PC-9 (cell line): ENCODE results near the gene MYCN.

ENCODE experiments used
- CTCF ChIP-seq: fragments of 200-600 bp; sonication (generic); conservative IDR thresholded peaks from 2 replicates; pipeline ENCODE4 v1.6.1; 2017; ENCODE audit warnings: mixed run types, antibody characterized with exemption, mild to moderate bottlenecking, moderate library complexity
- EZH2 ChIP-seq: fragments of 200-600 bp; sonication (generic); IDR thresholded peaks from 2 replicates; pipeline ENCODE4 v1.8.0; 2017; ENCODE audit warnings: antibody characterized with exemption, low read depth

- TF ChIP-seq CTCF (no peak), EZH2 (no peak)
These were observed 31.6 kb downstream of the MYCN start for GRCh38 chr2:15971831-15972522.
